NB4 (cell line): ENCODE results near the gene NDUFA1.

Source experiments
- POLR2A ChIP-seq: IDR thresholded peaks from 2 replicates; pipeline ENCODE4 v1.6.1; 2011; ENCODE audit warnings: mild to moderate bottlenecking; ENCODE audit not compliant: insufficient read length; ENCODE audit errors: extremely low read depth
- TF ChIP-seq, protein P1 (sequence below): IDR thresholded peaks from one replicate; pipeline ENCODE4 v1.5.1; 2012; ENCODE audit warnings: low read depth, low read length

GRCh38 chrX:119833905-119834304, 37.7 kb upstream of the NDUFA1 start:
- TF ChIP-seq, protein P1, sequence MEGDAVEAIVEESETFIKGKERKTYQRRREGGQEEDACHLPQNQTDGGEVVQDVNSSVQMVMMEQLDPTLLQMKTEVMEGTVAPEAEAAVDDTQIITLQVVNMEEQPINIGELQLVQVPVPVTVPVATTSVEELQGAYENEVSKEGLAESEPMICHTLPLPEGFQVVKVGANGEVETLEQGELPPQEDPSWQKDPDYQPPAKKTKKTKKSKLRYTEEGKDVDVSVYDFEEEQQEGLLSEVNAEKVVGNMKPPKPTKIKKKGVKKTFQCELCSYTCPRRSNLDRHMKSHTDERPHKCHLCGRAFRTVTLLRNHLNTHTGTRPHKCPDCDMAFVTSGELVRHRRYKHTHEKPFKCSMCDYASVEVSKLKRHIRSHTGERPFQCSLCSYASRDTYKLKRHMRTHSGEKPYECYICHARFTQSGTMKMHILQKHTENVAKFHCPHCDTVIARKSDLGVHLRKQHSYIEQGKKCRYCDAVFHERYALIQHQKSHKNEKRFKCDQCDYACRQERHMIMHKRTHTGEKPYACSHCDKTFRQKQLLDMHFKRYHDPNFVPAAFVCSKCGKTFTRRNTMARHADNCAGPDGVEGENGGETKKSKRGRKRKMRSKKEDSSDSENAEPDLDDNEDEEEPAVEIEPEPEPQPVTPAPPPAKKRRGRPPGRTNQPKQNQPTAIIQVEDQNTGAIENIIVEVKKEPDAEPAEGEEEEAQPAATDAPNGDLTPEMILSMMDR: no peak
- TF ChIP-seq POLR2A: no peak
